ENCODE results near the gene ANKRD33B. TPM values are rescaled to one million over a fixed set of nuclear protein-coding genes. Genes with fewer than 3 reads are reported as not detected.

ANKRD33B gene
- total and polyA plus RNA-seq, 10 donors, result 2.0 to 37.8 (median 24.6) TPM

DNA sequence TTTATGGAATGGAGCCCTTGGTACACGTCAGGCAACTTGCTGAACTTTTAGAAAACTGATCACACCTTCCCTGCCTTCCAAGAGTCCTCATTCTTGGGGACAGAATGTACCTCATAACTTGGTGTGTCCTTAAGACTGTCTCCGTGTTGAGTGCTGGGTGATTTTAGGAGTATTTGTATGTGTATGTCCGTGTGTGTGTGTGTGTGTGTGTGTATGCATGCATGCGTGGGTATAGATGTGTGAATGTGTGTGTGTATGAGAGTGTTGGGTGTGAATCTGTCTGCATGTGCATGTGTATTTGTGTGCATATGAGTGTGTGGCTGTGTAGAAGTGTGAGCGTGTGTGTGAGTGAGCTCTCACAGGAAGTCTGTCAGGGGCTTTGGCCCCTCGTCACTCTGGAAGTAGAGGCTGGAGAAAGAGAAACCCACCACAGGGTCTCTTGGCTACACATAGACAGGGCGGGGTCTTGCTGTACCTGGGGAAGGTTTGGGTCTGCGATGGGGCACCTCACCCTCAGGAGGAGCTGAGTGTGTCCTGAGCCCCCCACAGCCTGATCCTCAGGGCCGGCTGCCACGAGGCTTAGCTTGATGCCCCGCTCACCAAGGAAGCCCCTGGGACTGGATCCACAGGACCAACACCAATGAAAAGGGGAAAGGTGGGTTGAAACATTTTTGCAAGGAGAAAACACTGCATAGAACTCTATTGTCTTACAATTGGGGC is 33.1 kb upstream of the ANKRD33B start:
- H3K36me3 ChIP-seq, result no peaks in the 10 kb centered on the region
- TF ChIP-seq, protein P1, sequence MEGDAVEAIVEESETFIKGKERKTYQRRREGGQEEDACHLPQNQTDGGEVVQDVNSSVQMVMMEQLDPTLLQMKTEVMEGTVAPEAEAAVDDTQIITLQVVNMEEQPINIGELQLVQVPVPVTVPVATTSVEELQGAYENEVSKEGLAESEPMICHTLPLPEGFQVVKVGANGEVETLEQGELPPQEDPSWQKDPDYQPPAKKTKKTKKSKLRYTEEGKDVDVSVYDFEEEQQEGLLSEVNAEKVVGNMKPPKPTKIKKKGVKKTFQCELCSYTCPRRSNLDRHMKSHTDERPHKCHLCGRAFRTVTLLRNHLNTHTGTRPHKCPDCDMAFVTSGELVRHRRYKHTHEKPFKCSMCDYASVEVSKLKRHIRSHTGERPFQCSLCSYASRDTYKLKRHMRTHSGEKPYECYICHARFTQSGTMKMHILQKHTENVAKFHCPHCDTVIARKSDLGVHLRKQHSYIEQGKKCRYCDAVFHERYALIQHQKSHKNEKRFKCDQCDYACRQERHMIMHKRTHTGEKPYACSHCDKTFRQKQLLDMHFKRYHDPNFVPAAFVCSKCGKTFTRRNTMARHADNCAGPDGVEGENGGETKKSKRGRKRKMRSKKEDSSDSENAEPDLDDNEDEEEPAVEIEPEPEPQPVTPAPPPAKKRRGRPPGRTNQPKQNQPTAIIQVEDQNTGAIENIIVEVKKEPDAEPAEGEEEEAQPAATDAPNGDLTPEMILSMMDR (IDR thresholded peaks at IDR 0.05 in 8 of 11, conservative IDR thresholded peaks at IDR 0.05 in 3 of 11), result no peak
- TF ChIP-seq POLR2A (IDR thresholded peaks at IDR 0.05), result no peak

DNA sequence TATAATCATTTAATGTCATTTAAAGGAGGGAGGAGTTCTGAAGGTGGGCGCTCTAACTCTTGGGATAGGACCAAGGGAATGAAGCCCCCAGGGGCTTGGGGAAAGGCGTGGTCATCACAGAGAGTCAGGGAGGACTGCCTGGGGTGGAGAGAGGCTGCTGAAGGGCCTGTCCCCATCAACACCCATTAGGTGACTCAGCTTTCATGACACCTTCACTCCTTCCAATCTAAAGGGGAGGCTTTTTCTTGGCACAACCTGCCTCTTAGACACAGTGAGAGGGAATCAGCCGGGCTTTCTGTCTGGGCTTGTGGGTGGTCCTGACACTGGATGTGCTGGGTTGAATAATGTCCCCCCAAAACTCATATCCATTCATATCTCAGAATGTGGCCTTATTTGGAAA is 31.4 kb upstream of the ANKRD33B start:
- no peaks in the 10 kb centered on the region for H3K9me3 ChIP-seq
- peaks cover 7 to 28% (median 11%) of the 10 kb centered on the region in 6 donors for H3K4me1 ChIP-seq
- no peaks in the 10 kb centered on the region for H3K36me3 ChIP-seq
- DNase-seq, result peak; percentile 22
- TF ChIP-seq, protein P1 (IDR thresholded peaks at IDR 0.05 in 8 of 11, conservative IDR thresholded peaks at IDR 0.05 in 3 of 11), result no peak
- TF ChIP-seq POLR2AphosphoS5 (IDR thresholded peaks at IDR 0.05), result no peak
- no peak for TF ChIP-seq POLR2A (IDR thresholded peaks at IDR 0.05)
- H3K4me3 ChIP-seq, result no peak overlapping the region
- intact Hi-C loops (cut with DNase I; ENCODE audit: low total_unique reads), result no loop called here
- peaks cover 0 to 14% (median 0%) of the 10 kb centered on the region in 7 donors for H3K27me3 ChIP-seq (replicated peaks in 1 of 7)
- 89 to 100% (median 94%) methylated on average over 3 of the region's 3 CpGs for WGBS, 5 donors
- no peak overlapping the region for H3K27ac ChIP-seq

More for the DNA sequence above, 33.1 kb upstream of the ANKRD33B start:
- intact Hi-C loops (cut with DNase I; ENCODE audit: low total_unique reads), result no loop called here
- peaks cover 0 to 18% (median 0%) of the 10 kb centered on the region in 6 donors for H3K4me1 ChIP-seq
- no peak for DNase-seq
- WGBS, 5 donors, result 81 to 91% (median 87%) methylated on average over 11 of the region's 11 CpGs
- H3K4me3 ChIP-seq, result no peak overlapping the region
- no peaks in the 10 kb centered on the region for H3K9me3 ChIP-seq
- no peak overlapping the region for H3K27ac ChIP-seq
- peaks cover 0 to 14% (median 0%) of the 10 kb centered on the region in 7 donors for H3K27me3 ChIP-seq (replicated peaks in 1 of 7)

- Histone ChIP-seq H3K27me3 (replicated peaks in 1 of 7) (peaks cover 0 to 14% (median 0%) of the 10 kb centered on the region in 7 donors), H3K9me3 (no peaks in the 10 kb centered on the region), H3K36me3 (no peaks in the 10 kb centered on the region), H3K4me3 (peak overlapping the region in 1 of 8 donors; percentile 9), H3K27ac (no peak overlapping the region), H3K4me1 (peaks cover 9 to 36% (median 17%) of the 10 kb centered on the region in 6 donors)
- intact Hi-C loops (cut with DNase I; ENCODE audit: low total_unique reads), result no loop called here
- 9 to 32% (median 19%) methylated on average over 14 to 17 of the region's 17 CpGs for WGBS, 5 donors
- TF ChIP-seq POLR2AphosphoS5 (IDR thresholded peaks at IDR 0.05) (no peak), POLR2A (IDR thresholded peaks at IDR 0.05) (no peak)
- TF ChIP-seq, protein P1 (IDR thresholded peaks at IDR 0.05 in 8 of 11, conservative IDR thresholded peaks at IDR 0.05 in 3 of 11), result no peak
- no peak for DNase-seq
These were observed 30.6 kb upstream of the ANKRD33B start for GRCh38 chr5:10533226-10533625.
